Mesothelial cell of epicardium (in vitro differentiated cells): ENCODE data around the gene ATP6V0E1. TPM values are rescaled to one million over a fixed set of nuclear protein-coding genes. Genes with fewer than 3 reads are reported as not detected.
"Not testable (repeated sequence)": the region's sequence is repeated elsewhere in the genome, so short reads cannot be mapped to it uniquely, and the experiment has no call there.

Experiments
- DNase-seq, 2 experiments: peaks; one replicate each; pipeline ENCODE4 v3.0.0; 2021; ENCODE audit warnings: low spot score in 2 of 2; ENCODE audit not compliant: unreplicated experiment in 2 of 2
- H3K27ac Mint-ChIP-seq: 2 replicates; pipeline ENCODE4 v1.8.0; 2021; ENCODE audit warnings: mixed read lengths
- H3K27me3 Mint-ChIP-seq: 2 replicates; pipeline ENCODE4 v1.8.0; 2021; ENCODE audit warnings: low read depth, mixed read lengths
- H3K36me3 Mint-ChIP-seq: 2 replicates; pipeline ENCODE4 v1.8.0; 2021; ENCODE audit warnings: mixed read lengths
- H3K4me1 Mint-ChIP-seq: 2 replicates; pipeline ENCODE4 v1.8.0; 2021; ENCODE audit warnings: mixed read lengths
- H3K4me3 Mint-ChIP-seq: 2 replicates; pipeline ENCODE4 v1.8.0; 2021; ENCODE audit warnings: mild to moderate bottlenecking, moderate library complexity, mixed read lengths
- H3K9me3 Mint-ChIP-seq: 2 replicates; pipeline ENCODE4 v1.8.0; 2021; ENCODE audit warnings: mixed read lengths
- CTCF ChIP-seq: fragments of 200-600 bp; sonication (generic); IDR thresholded peaks from one replicate; pipeline ENCODE4 v1.5.0; 2021; ENCODE audit warnings: antibody characterized with exemption; ENCODE audit not compliant: unreplicated experiment
- total RNA-seq: library from RNA; stranded (reverse); gene quantifications from 3 replicates; pipeline ENCODE4 v1.2.1, GENCODE V29; 2021

Gene ATP6V0E1
- total RNA-seq, 1 donor from 2014 or later = 116 TPM

GRCh38 chr5:173028811-173029327 lies 45.3 kb downstream of the ATP6V0E1 start:
- no peaks in the 10 kb centered on the region for H3K4me1 Mint-ChIP-seq
- no peaks in the 10 kb centered on the region for H3K27me3 Mint-ChIP-seq
- H3K9me3 Mint-ChIP-seq = peaks cover 3% of the 10 kb centered on the region
- no peak for DNase-seq
- peaks cover 3% of the 10 kb centered on the region for H3K36me3 Mint-ChIP-seq
- no peak overlapping the region for H3K27ac Mint-ChIP-seq
- no peak for TF ChIP-seq CTCF
- H3K4me3 Mint-ChIP-seq = no peak overlapping the region

GRCh38 chr5:173029499-173029921 lies 45.9 kb downstream of the ATP6V0E1 start:
- no peaks in the 10 kb centered on the region for H3K4me1 Mint-ChIP-seq
- peaks cover under 1% of the 10 kb centered on the region for H3K9me3 Mint-ChIP-seq
- no peak for TF ChIP-seq CTCF
- DNase-seq = no peak
- H3K36me3 Mint-ChIP-seq = peaks cover 1% of the 10 kb centered on the region
- H3K27me3 Mint-ChIP-seq = no peaks in the 10 kb centered on the region
- no peak overlapping the region for H3K4me3 Mint-ChIP-seq
- H3K27ac Mint-ChIP-seq = no peak overlapping the region

GRCh38 chr5:173032096-173032495 lies 48.5 kb downstream of the ATP6V0E1 start:
- H3K4me1 Mint-ChIP-seq, H3K9me3 Mint-ChIP-seq, H3K4me3 Mint-ChIP-seq, H3K27ac Mint-ChIP-seq, DNase-seq, H3K27me3 Mint-ChIP-seq: not testable (repeated sequence)
- peaks cover 12% of the 10 kb centered on the region for H3K36me3 Mint-ChIP-seq

- Mint-ChIP-seq H3K27ac (no peak overlapping the region), H3K36me3 (peaks cover 12% of the 10 kb centered on the region), H3K27me3 (no peaks in the 10 kb centered on the region), H3K4me1 (peaks cover 3% of the 10 kb centered on the region), H3K4me3 (no peak overlapping the region), H3K9me3 (no peaks in the 10 kb centered on the region)
- DNase-seq = no peak
- no peak for TF ChIP-seq CTCF
Measured at GRCh38 chr5:173032730-173033129, 49.2 kb downstream of the ATP6V0E1 start.

- Mint-ChIP-seq H3K27ac (peak overlapping the region; percentile 23), H3K4me3 (no peak overlapping the region), H3K27me3 (no peaks in the 10 kb centered on the region)
Measured at GRCh38 chr5:173033923-173034322, 50.4 kb downstream of the ATP6V0E1 start.

More at GRCh38 chr5:173033923-173034322, 50.4 kb downstream of the ATP6V0E1 start:
- H3K9me3 Mint-ChIP-seq = no peaks in the 10 kb centered on the region
- peaks cover 12% of the 10 kb centered on the region for H3K36me3 Mint-ChIP-seq
- DNase-seq = no peak
- no peak for TF ChIP-seq CTCF
- H3K4me1 Mint-ChIP-seq = peaks cover 3% of the 10 kb centered on the region
